HepG2 (cell line): ENCODE results near the gene KLB. TPM values are rescaled to one million over a fixed set of nuclear protein-coding genes. Genes with fewer than 3 reads are reported as not detected.

Experiments
- ATAC-seq: fragments of 200-7000 bp; cut with Tn5 transposase; 3 replicates; pipeline ENCODE4 v1.9.1; 2020; ENCODE audit warnings: mild to moderate bottlenecking, moderate library complexity
- BruUV-seq: library from RNA; stranded (reverse); fragments of 400-500 nt; replicated peaks from 2 replicates; lab custom pipeline; 2021; lab: Mats Ljungman, UMichigan
- CTCF ChIA-PET: fragments of 300-600 bp; formaldehyde crosslinking; extraction: SDS; loops from one replicate; lab custom pipeline; 2021; ENCODE audit warnings: low total read pairs, inconsistent platforms, low intra/inter-chr PET ratio; lab: Yijun Ruan, JAX
- POLR2A ChIA-PET: fragments of 350-600 bp; sonication (Branson Sonifier 250); formaldehyde crosslinking; loops from one replicate; lab custom pipeline; 2020; ENCODE audit warnings: antibody characterized with exemption, inconsistent platforms; lab: Yijun Ruan, JAX
- DNase-seq: peaks from one replicate; pipeline ENCODE4 v3.0.0-alpha.2; 2015; ENCODE audit warnings: low spot score
- FAIRE-seq: peaks from 3 replicates; lab custom pipeline; 2011; peaks lifted over from hg19 to GRCh38; lab: Jason Lieb, UNC
- H2AFZ ChIP-seq: one replicate; pipeline ENCODE4 v1.6.1; 2011; ENCODE audit warnings: low read length, inconsistent platforms
- H3K27ac ChIP-seq: fragments of 300-600 bp; 3 replicates; pipeline ENCODE4 v1.8.0; 2011; ENCODE audit warnings: mixed run types, mild to moderate bottlenecking, mixed read lengths, low read length, inconsistent platforms; ENCODE audit not compliant: insufficient read depth; ENCODE audit errors: extremely low read length
- H3K27me3 ChIP-seq, 2 experiments: fragments of 200-600 bp in 1 of 2; 2 replicates in 1 of 2; 3 replicates in 1 of 2; pipeline versions ENCODE4 v1.6.0 to v1.8.0; 2011; ENCODE audit warnings: low read length in 2 of 2, mild to moderate bottlenecking in 2 of 2, moderate library complexity in 2 of 2, inconsistent platforms in 1 of 2; ENCODE audit not compliant: insufficient read depth in 2 of 2, control insufficient read depth in 1 of 2
- H3K36me3 ChIP-seq, 2 experiments: fragments of 200-600 bp in 1 of 2; replicated peaks in 1 of 2; 2 replicates in 1 of 2; 3 replicates in 1 of 2; pipeline versions ENCODE4 v1.5.1 to v1.8.0; 2011; ENCODE audit warnings: low read length in 2 of 2, inconsistent platforms in 1 of 2; ENCODE audit not compliant: insufficient read depth in 2 of 2, control insufficient read depth in 1 of 2
- H3K4me1 ChIP-seq: 2 replicates; pipeline ENCODE4 v1.5.1; 2012; ENCODE audit warnings: low read length, inconsistent platforms; ENCODE audit not compliant: insufficient read depth
- H3K4me2 ChIP-seq: 2 replicates; pipeline ENCODE4 v1.6.0; 2011; ENCODE audit warnings: low read depth, low read length, inconsistent platforms
- H3K4me3 ChIP-seq, 3 experiments: fragments of 200-600 bp in 1 of 3; sonication (generic), shearing (Covaris generic) in 1 of 3; replicated peaks in 1 of 3; 2 replicates each; pipeline ENCODE4 v1.5.1; 2011 to 2016; ENCODE audit warnings: low read length in 3 of 3, inconsistent platforms in 2 of 3, low read depth in 2 of 3, mild to moderate bottlenecking in 2 of 3, control low read depth in 1 of 3, mixed read lengths in 1 of 3; ENCODE audit not compliant: insufficient read depth in 1 of 3
- H3K79me2 ChIP-seq: one replicate; pipeline ENCODE4 v1.6.1; 2011; ENCODE audit warnings: low read length, inconsistent platforms; ENCODE audit not compliant: insufficient read depth
- H3K9ac ChIP-seq: 2 replicates; pipeline ENCODE4 v1.6.0; 2011; ENCODE audit warnings: mild to moderate bottlenecking, low read depth, low read length, inconsistent platforms; ENCODE audit not compliant: insufficient read depth
- H3K9me3 ChIP-seq: 2 replicates; pipeline ENCODE4 v1.5.1; 2012; ENCODE audit warnings: mild to moderate bottlenecking, low read length
- H4K20me1 ChIP-seq: 2 replicates; pipeline ENCODE4 v1.6.0; 2011; ENCODE audit warnings: inconsistent platforms, mild to moderate bottlenecking, low read length, moderate library complexity; ENCODE audit not compliant: insufficient read depth
- AHDC1 ChIP-seq: sonication (generic); formaldehyde crosslinking; IDR thresholded peaks from 2 replicates; pipeline ENCODE4 v1.5.1; 2020; ENCODE audit warnings: mild to moderate bottlenecking, missing genetic modification reagents, borderline replicate concordance
- CREB1 ChIP-seq, 2 experiments: fragments of 450-650 bp in 1 of 2; IDR thresholded peaks; 2 replicates each; pipeline ENCODE4 v1.6.1; 2016 to 2017; ENCODE audit warnings: control low read depth in 1 of 2, mild to moderate bottlenecking in 1 of 2, missing compliant biosample characterization in 1 of 2, missing genetic modification characterization in 1 of 2
- GATAD2A ChIP-seq: IDR thresholded peaks from 2 replicates; pipeline ENCODE4 v1.6.1; 2016
- MBD4 ChIP-seq: IDR thresholded peaks from 2 replicates; pipeline ENCODE4 v1.6.1; 2012; ENCODE audit warnings: low read length, inconsistent platforms, borderline replicate concordance
- MLLT10 ChIP-seq: sonication (generic); formaldehyde crosslinking; IDR thresholded peaks from 2 replicates; pipeline ENCODE4 v1.4.0; 2020; ENCODE audit warnings: missing genetic modification reagents
- POLR2AphosphoS5 ChIP-seq: IDR thresholded peaks from 2 replicates; pipeline ENCODE4 v1.6.1; 2012; ENCODE audit warnings: low read depth, low read length
- PPARG ChIP-seq: conservative IDR thresholded peaks from 2 replicates; pipeline ENCODE4 v1.6.1; 2016; ENCODE audit warnings: missing biosample characterization, missing genetic modification reagents
- RXRB ChIP-seq: IDR thresholded peaks from 2 replicates; pipeline ENCODE4 v1.6.1; 2016; ENCODE audit warnings: borderline replicate concordance, missing genetic modification reagents, missing compliant biosample characterization
- TAF1 ChIP-seq: sonication (generic); formaldehyde crosslinking; IDR thresholded peaks from 2 replicates; pipeline ENCODE4 v1.4.0; 2020; ENCODE audit warnings: missing genetic modification reagents
- THRA ChIP-seq: sonication (generic); formaldehyde crosslinking; IDR thresholded peaks from 2 replicates; pipeline ENCODE4 v1.4.0; 2020; ENCODE audit warnings: missing genetic modification reagents, borderline replicate concordance
- ZFX ChIP-seq: sonication (generic); formaldehyde crosslinking; IDR thresholded peaks from 2 replicates; pipeline ENCODE4 v1.4.0; 2020; ENCODE audit warnings: mild to moderate bottlenecking, low read depth, missing genetic modification reagents, moderate library complexity
- ZNF12 ChIP-seq: sonication (generic); formaldehyde crosslinking; IDR thresholded peaks from 2 replicates; pipeline ENCODE4 v1.5.0; 2020; ENCODE audit warnings: missing genetic modification reagents
- ZNF160 ChIP-seq: sonication (generic); formaldehyde crosslinking; IDR thresholded peaks from 2 replicates; pipeline ENCODE4 v1.8.0; 2022; ENCODE audit warnings: mild to moderate bottlenecking, inconsistent platforms, missing genetic modification reagents
- WGBS: methylation state at CpG from one replicate; pipeline ENCODE4 v1.1.6; 2017; ENCODE audit warnings: low lambda C conversion rate; 5-methylcytosine and 5-hydroxymethylcytosine counted together
- in situ Hi-C: cut with HindIII; loops from 2 replicates; pipeline ENCODE4 v1.10.0; 2017; ENCODE audit warnings: low pct_unique_long_range_greater_than_20kb; ENCODE audit not compliant: extremely low pct_ligation_motif_present
- intact Hi-C: fragments of 100-400 bp; cut with micrococcal nuclease; formaldehyde crosslinking; loops from one replicate; pipeline ENCODE4 v1.10.0; 2022; ENCODE audit not compliant: unreplicated experiment
- polyA plus RNA-seq, 8 experiments: library from polyadenylated mRNA; depleted of rRNA in 3 of 8; stranded (reverse) in 7 of 8; unstranded in 1 of 8; fragments of >200 nt; fragmentation: Illumina TruSeq in 4 of 8; extraction: Trizol in 4 of 8; gene quantifications; 2 replicates each; pipeline versions ENCODE4 v1.2.1 to v1.2.3, GENCODE V29; 2011 to 2016; ENCODE audit warnings: low read depth in 4 of 8, missing spikeins in 1 of 8, mixed read lengths in 1 of 8; ENCODE audit not compliant: insufficient read depth in 1 of 8
- total RNA-seq, 5 experiments: library from RNA; depleted of rRNA; stranded (reverse); fragments of >200 nt; fragmentation: Illumina TruSeq; extraction: Trizol; gene quantifications; 2 replicates each; pipeline ENCODE4 v1.2.3, GENCODE V29; 2016; ENCODE audit warnings: low read depth in 1 of 5

KLB gene
- total and polyA plus RNA-seq, 2 of the 13 experiments (the other 11 are each of a cell fraction or from before 2014, with no cell fraction given): 25.3 to 82.0 TPM

GRCh38 chr4:39410415-39410814, 3.7 kb downstream of the KLB start:
- CTCF ChIA-PET: no interaction called here
- intact Hi-C loops: loop anchor here (2.0 to 10.0 kb wide), 2 partner anchors 48 to 226 kb away; partner anchors contain the start of genes LIAS, RPL9 and WDR19
- Histone ChIP-seq H2AFZ (peak overlapping the region; percentile 5), H3K27me3 (no peaks in the 10 kb centered on the region; a peak in 1 of 5 replicates), H3K36me3 (no peaks in the 10 kb centered on the region), H3K4me2 (peak overlapping the region; percentile 83), H3K9ac (peak overlapping the region; percentile 77), H3K4me3 (peak overlapping the region; percentile 62 to 99 (median 75)), H4K20me1 (no peaks in the 10 kb centered on the region), H3K4me1 (peaks cover 37% of the 10 kb centered on the region), H3K27ac (peak overlapping the region; percentile 96), H3K9me3 (no peaks in the 10 kb centered on the region), H3K79me2 (peaks cover 92% of the 10 kb centered on the region)
- ATAC-seq: no peak
- WGBS: 2% methylated on average over 5 of the region's 5 CpGs
- in situ Hi-C loops: loop anchor here (10.0 kb wide), 1 partner anchor 46 kb away; the partner anchor contains the start of gene RFC1
- no peak for FAIRE-seq
- BruUV-seq: no TSS peak
- no peak for DNase-seq
- POLR2A ChIA-PET: interaction anchor here (1.4 to 11.5 kb wide), 3 partner anchors 17 to 69 kb away, joined by 6 to 121 read pairs (median 11); partner anchors contain the start of genes LIAS and RPL9
- TF ChIP-seq TAF1 (CRISPR knock-in tag) (peak; percentile 5; the same call in 1 of the 2 replicates), THRA (CRISPR knock-in tag) (peak; percentile 70; the same call in 1 of the 2 replicates), ZFX (CRISPR knock-in tag) (no peak), ZNF160 (CRISPR knock-in tag) (no peak), GATAD2A (CRISPR knock-in tag) (peak; percentile 29; the same call in 1 of the 2 replicates), RXRB (peak; percentile 26; the same call in 1 of the 2 replicates), POLR2AphosphoS5 (0 out of 2 replicates have a peak, but pooled peaks have one; percentile 8), MBD4 (no peak), AHDC1 (CRISPR knock-in tag) (0 out of 2 replicates have a peak, but pooled peaks have one; percentile 0), PPARG (CRISPR knock-in tag) (no peak), CREB1 (IDR thresholded peaks at IDR 0.05) (peak; percentile 66), CREB1 (CRISPR knock-in tag; IDR thresholded peaks at IDR 0.05) (no peak), MLLT10 (peak; percentile 63; the same call in 1 of the 2 replicates), ZNF12 (CRISPR knock-in tag) (0 out of 2 replicates have a peak, but pooled peaks have one; percentile 47)
